CD14-positive monocyte (primary cell): ENCODE measurements around the gene NHERF1. TPM values are rescaled to one million over a fixed set of nuclear protein-coding genes. Genes with fewer than 3 reads are reported as not detected.
A peak's percentile ranks its signal among the peaks of the same experiment; 100 is the strongest.

Source experiments
- DNase-seq, 3 donors: peaks; one replicate each; pipeline ENCODE4 v3.0.0-alpha.2; 2011 to 2022
- H2AFZ ChIP-seq: 2 replicates; pipeline ENCODE4 v1.6.0; 2012; ENCODE audit warnings: mild to moderate bottlenecking, low read depth, low read length, inconsistent platforms; ENCODE audit not compliant: insufficient read depth, poor library complexity, severe bottlenecking
- H3K27ac ChIP-seq, 2 donors: 1 replicate in 1 of 2; 2 replicates in 1 of 2; pipeline ENCODE4 v1.5.1; 2012 to 2013; ENCODE audit warnings: low read length in 2 of 2, control low read depth in 1 of 2, inconsistent platforms in 1 of 2, low read depth in 1 of 2, mild to moderate bottlenecking in 1 of 2
- H3K27me3 ChIP-seq, 2 donors: one replicate each; pipeline versions ENCODE4 v1.6.0 to v1.6.1; 2011 to 2013; ENCODE audit warnings: low read length in 2 of 2; ENCODE audit not compliant: control insufficient read depth in 2 of 2, insufficient read depth in 2 of 2
- H3K36me3 ChIP-seq, 2 donors: replicated peaks in 1 of 2; 1 replicate in 1 of 2; 2 replicates in 1 of 2; pipeline versions ENCODE4 v1.5.1 to v1.6.1; 2012 to 2013; ENCODE audit warnings: low read length in 2 of 2, control low read depth in 1 of 2, inconsistent platforms in 1 of 2, mild to moderate bottlenecking in 1 of 2; ENCODE audit not compliant: insufficient read depth in 2 of 2, control insufficient read depth in 1 of 2
- H3K4me1 ChIP-seq, 2 donors: 1 replicate in 1 of 2; 2 replicates in 1 of 2; pipeline versions ENCODE4 v1.5.1 to v1.6.1; 2012 to 2013; ENCODE audit warnings: low read length in 2 of 2, control low read depth in 1 of 2, inconsistent platforms in 1 of 2, mild to moderate bottlenecking in 1 of 2, moderate library complexity in 1 of 2; ENCODE audit not compliant: insufficient read depth in 2 of 2, control insufficient read depth in 1 of 2
- H3K4me2 ChIP-seq: replicated peaks from 2 replicates; pipeline ENCODE3; 2012; ENCODE audit warnings: low read length, moderate library complexity, mild to moderate bottlenecking; ENCODE audit not compliant: poor library complexity, severe bottlenecking; ENCODE audit errors: extremely low read depth
- H3K4me3 ChIP-seq, 3 experiments: fragments of 200-600 bp in 1 of 3; sonication (generic) in 1 of 3; replicated peaks in 1 of 3; 1 replicate in 2 of 3; 2 replicates in 1 of 3; pipeline ENCODE4 v1.5.1; 2011 to 2013; ENCODE audit warnings: low read length in 3 of 3, mild to moderate bottlenecking in 3 of 3, control low read depth in 2 of 3, low read depth in 2 of 3, inconsistent platforms in 1 of 3, moderate library complexity in 1 of 3
- H3K79me2 ChIP-seq: 2 replicates; pipeline ENCODE4 v1.6.0; 2012; ENCODE audit warnings: mild to moderate bottlenecking, control low read depth, inconsistent platforms, low read length, moderate library complexity; ENCODE audit not compliant: insufficient read depth
- H3K9ac ChIP-seq: 2 replicates; pipeline ENCODE4 v1.6.0; 2017; ENCODE audit warnings: low read length, mild to moderate bottlenecking; ENCODE audit not compliant: insufficient read depth, poor library complexity, severe bottlenecking
- H3K9me3 ChIP-seq, 2 donors: replicated peaks in 1 of 2; 1 replicate in 1 of 2; 2 replicates in 1 of 2; pipeline versions ENCODE4 v1.5.1 to v1.6.1; 2012 to 2013; ENCODE audit warnings: low read length in 2 of 2, control low read depth in 1 of 2; ENCODE audit not compliant: control insufficient read depth in 1 of 2, insufficient read depth in 1 of 2
- H4K20me1 ChIP-seq: 2 replicates; pipeline ENCODE4 v1.6.0; 2012; ENCODE audit warnings: mild to moderate bottlenecking, low read length, control low read depth, moderate library complexity; ENCODE audit not compliant: insufficient read depth
- H3K27ac Mint-ChIP-seq, 7 donors: one replicate each; pipeline ENCODE4 v1.8.0; 2020; ENCODE audit warnings: mild to moderate bottlenecking in 7 of 7, mixed read lengths in 7 of 7, moderate library complexity in 6 of 7, inconsistent platforms in 2 of 7
- H3K27me3 Mint-ChIP-seq, 3 donors: one replicate each; pipeline ENCODE4 v1.8.0; 2021 to 2022; ENCODE audit warnings: low read depth in 3 of 3, mild to moderate bottlenecking in 3 of 3, mixed read lengths in 3 of 3, moderate library complexity in 3 of 3, inconsistent platforms in 1 of 3
- H3K36me3 Mint-ChIP-seq, 2 donors: one replicate each; pipeline ENCODE4 v1.8.0; 2020; ENCODE audit warnings: mixed read lengths in 2 of 2, inconsistent platforms in 1 of 2, mild to moderate bottlenecking in 1 of 2
- H3K4me1 Mint-ChIP-seq: one replicate; pipeline ENCODE4 v1.8.0; 2020; ENCODE audit warnings: mild to moderate bottlenecking, mixed read lengths
- H3K4me3 Mint-ChIP-seq, 2 donors: one replicate each; pipeline ENCODE4 v1.8.0; 2020; ENCODE audit warnings: mild to moderate bottlenecking in 2 of 2, mixed read lengths in 2 of 2, moderate library complexity in 1 of 2
- H3K9me3 Mint-ChIP-seq, 7 donors: one replicate each; pipeline ENCODE4 v1.8.0; 2020 to 2022; ENCODE audit warnings: mixed read lengths in 7 of 7, mild to moderate bottlenecking in 6 of 7, moderate library complexity in 6 of 7, inconsistent platforms in 2 of 7
- WGBS: methylation state at CpG from one replicate; pipeline ENCODE4 v1.1.5; 2013; ENCODE audit warnings: missing lambda C conversion rate; ENCODE audit not compliant: insufficient coverage; 5-methylcytosine and 5-hydroxymethylcytosine counted together
- intact Hi-C, 2 donors: fragments of 100-400 bp; cut with micrococcal nuclease; formaldehyde crosslinking; loops; one replicate each; pipeline versions ENCODE4 v1.15.0 to v1.15.1; 2023
- polyA plus RNA-seq, 3 donors: library from polyadenylated mRNA; depleted of rRNA in 1 of 3; unstranded in 2 of 3; stranded (reverse) in 1 of 3; fragments of 300-500 nt in 2 of 3; fragments of >200 nt in 1 of 3; fragmentation: Illumina TruSeq in 2 of 3; gene quantifications; 1 replicate in 2 of 3; 2 replicates in 1 of 3; pipeline ENCODE4 v1.2.3, GENCODE V29; 2012 to 2021
- TF ChIP-seq, protein P1 (sequence below): fragments of 200-600 bp; IDR thresholded peaks from one replicate; pipeline ENCODE4 v1.8.0; 2022; ENCODE audit warnings: antibody characterized with exemption, mild to moderate bottlenecking

Gene NHERF1
- polyA plus RNA-seq, 3 donors: 79.5 to 149 (median 131) TPM

DNA sequence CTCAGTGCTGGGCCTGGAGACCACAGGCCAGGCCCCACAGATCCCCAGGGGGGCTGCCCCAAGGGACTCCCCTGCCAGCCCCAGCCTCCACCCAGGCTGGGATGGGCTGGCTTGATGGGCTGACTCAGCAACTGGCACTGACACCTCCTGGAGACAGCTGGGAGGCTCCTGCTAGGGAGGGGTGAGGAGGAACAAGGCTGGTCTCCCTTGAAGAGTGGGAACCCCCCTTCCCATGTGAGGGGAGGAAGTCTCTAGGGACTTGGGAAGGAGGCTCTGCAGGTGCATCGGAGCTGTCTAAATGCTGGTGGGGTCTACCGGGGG, 10.4 kb downstream of the NHERF1 start:
- peaks cover 65% of the 10 kb centered on the region for H3K4me1 Mint-ChIP-seq
- Histone ChIP-seq H3K4me1 (peaks cover 39 to 54% of the 10 kb centered on the region in 2 donors), H3K4me3 (peak overlapping the region in 1 of 3 experiments; percentile 48), H2AFZ (no peak overlapping the region), H3K79me2 (peaks cover 100% of the 10 kb centered on the region), H3K36me3 (peaks cover 16 to 30% of the 10 kb centered on the region in 2 donors), H3K27ac (peak overlapping the region in 1 of 2 donors; percentile 5), H3K27me3 (no peaks in the 10 kb centered on the region), H4K20me1 (peaks cover 100% of the 10 kb centered on the region), H3K9ac (peak overlapping the region; percentile 17), H3K4me2 (peak overlapping the region; percentile 65), H3K9me3 (no peaks in the 10 kb centered on the region)
- WGBS: 0% methylated on average over 2 of the region's 2 CpGs
- TF ChIP-seq, protein P1, sequence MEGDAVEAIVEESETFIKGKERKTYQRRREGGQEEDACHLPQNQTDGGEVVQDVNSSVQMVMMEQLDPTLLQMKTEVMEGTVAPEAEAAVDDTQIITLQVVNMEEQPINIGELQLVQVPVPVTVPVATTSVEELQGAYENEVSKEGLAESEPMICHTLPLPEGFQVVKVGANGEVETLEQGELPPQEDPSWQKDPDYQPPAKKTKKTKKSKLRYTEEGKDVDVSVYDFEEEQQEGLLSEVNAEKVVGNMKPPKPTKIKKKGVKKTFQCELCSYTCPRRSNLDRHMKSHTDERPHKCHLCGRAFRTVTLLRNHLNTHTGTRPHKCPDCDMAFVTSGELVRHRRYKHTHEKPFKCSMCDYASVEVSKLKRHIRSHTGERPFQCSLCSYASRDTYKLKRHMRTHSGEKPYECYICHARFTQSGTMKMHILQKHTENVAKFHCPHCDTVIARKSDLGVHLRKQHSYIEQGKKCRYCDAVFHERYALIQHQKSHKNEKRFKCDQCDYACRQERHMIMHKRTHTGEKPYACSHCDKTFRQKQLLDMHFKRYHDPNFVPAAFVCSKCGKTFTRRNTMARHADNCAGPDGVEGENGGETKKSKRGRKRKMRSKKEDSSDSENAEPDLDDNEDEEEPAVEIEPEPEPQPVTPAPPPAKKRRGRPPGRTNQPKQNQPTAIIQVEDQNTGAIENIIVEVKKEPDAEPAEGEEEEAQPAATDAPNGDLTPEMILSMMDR: no peak
- peak overlapping the region; percentile 49 to 67 for H3K4me3 Mint-ChIP-seq
- peaks cover 0 to 1% (median 0%) of the 10 kb centered on the region in 3 donors for H3K27me3 Mint-ChIP-seq
- DNase-seq: peak in 2 of 3 donors; percentile 61 to 88
- peak overlapping the region in 5 of 7 donors; percentile 3 to 82 (median 58) for H3K27ac Mint-ChIP-seq
- peaks cover 18 to 47% of the 10 kb centered on the region in 2 donors for H3K36me3 Mint-ChIP-seq
- H3K9me3 Mint-ChIP-seq: no peaks in the 10 kb centered on the region
- intact Hi-C loops: no loop called here

DNA sequence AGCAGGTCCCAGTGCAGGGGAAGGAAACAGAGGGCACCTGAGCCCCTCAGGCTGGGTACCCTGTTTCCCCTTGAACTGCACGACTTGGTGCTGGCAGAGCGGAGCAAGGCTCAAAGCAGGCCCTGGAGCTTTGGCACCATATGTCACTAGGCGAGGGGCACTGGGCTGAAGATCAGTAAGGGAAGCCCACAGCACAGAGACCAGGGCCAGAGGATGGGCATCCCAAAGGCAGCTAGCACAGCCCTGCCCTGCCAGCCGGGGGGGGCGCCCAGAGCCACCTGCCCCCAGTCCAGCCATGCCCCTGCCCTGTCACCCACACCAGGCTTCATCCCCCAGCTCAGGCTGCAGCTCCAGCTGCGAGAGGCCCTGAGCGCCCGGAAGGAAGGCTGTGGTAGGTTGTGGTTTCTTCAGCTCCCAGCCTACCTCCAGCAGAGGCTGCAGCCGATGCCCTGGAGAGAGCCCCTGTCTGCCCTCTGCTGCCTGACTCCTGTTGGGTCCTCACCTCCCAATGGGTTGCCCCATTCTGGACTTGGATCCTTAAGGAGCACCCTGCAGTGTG, 10.9 kb downstream of the NHERF1 start:
- TF ChIP-seq, protein P1: no peak
- H2AFZ ChIP-seq: no peak overlapping the region
- intact Hi-C loops: no loop called here
- H3K4me1 Mint-ChIP-seq: peaks cover 61% of the 10 kb centered on the region
- peaks cover 100% of the 10 kb centered on the region for H3K79me2 ChIP-seq
- H3K27me3 Mint-ChIP-seq: peaks cover 0 to 2% (median 1%) of the 10 kb centered on the region in 3 donors
- H3K9me3 ChIP-seq: no peaks in the 10 kb centered on the region
- no peaks in the 10 kb centered on the region for H3K27me3 ChIP-seq
- peaks cover 21 to 36% of the 10 kb centered on the region in 2 donors for H3K36me3 ChIP-seq
- no peaks in the 10 kb centered on the region for H3K9me3 Mint-ChIP-seq
- H3K9ac ChIP-seq: peak overlapping the region; percentile 17
- 3% methylated on average over 3 of the region's 9 CpGs for WGBS
- peaks cover 20 to 49% of the 10 kb centered on the region in 2 donors for H3K36me3 Mint-ChIP-seq
- H3K4me3 ChIP-seq: peak overlapping the region in 1 of 3 experiments; percentile 48
- peak overlapping the region; percentile 49 to 67 for H3K4me3 Mint-ChIP-seq
- peaks cover 39 to 49% of the 10 kb centered on the region in 2 donors for H3K4me1 ChIP-seq
- no peak overlapping the region for H3K27ac ChIP-seq
- DNase-seq: no peak
- peaks cover 100% of the 10 kb centered on the region for H4K20me1 ChIP-seq
- H3K27ac Mint-ChIP-seq: peak overlapping the region in 1 of 7 donors; percentile 37
- H3K4me2 ChIP-seq: peak overlapping the region; percentile 65
